Testis (tissue), 3 donors: Measurements from ENCODE around the gene HRK. TPM values are rescaled to one million over a fixed set of nuclear protein-coding genes. Genes with fewer than 3 reads are reported as not detected.

Source experiments
- DNase-seq: peaks from one replicate; pipeline ENCODE4 v3.0.0-alpha.2; 2019
- H3K27ac ChIP-seq, 2 donors: fragments of 200-600 bp; sonication (generic); one replicate each; pipeline ENCODE4 v1.5.1; 2019
- H3K27me3 ChIP-seq: fragments of 200-600 bp; sonication (generic); one replicate; pipeline ENCODE4 v1.5.1; 2019
- H3K36me3 ChIP-seq: fragments of 200-600 bp; sonication (generic); one replicate; pipeline ENCODE4 v1.5.1; 2017; ENCODE audit warnings: low read depth; ENCODE audit errors: missing control alignments
- H3K4me1 ChIP-seq: fragments of 200-600 bp; sonication (generic); one replicate; pipeline ENCODE4 v1.5.1; 2019
- H3K4me3 ChIP-seq, 2 donors: fragments of 200-600 bp; sonication (generic); one replicate each; pipeline ENCODE4 v1.5.1; 2017 to 2019
- H3K9me3 ChIP-seq: fragments of 200-600 bp; sonication (generic); one replicate; pipeline ENCODE4 v1.5.1; 2017
- CTCF ChIP-seq, 3 experiments: fragments of 450-650 bp in 2 of 3; fragments of 200-600 bp in 1 of 3; sonication (generic) in 1 of 3; IDR thresholded peaks; one replicate each; pipeline ENCODE4 v1.5.1; 2016 to 2019; ENCODE audit warnings: antibody characterized with exemption in 3 of 3, mild to moderate bottlenecking in 2 of 3, moderate library complexity in 1 of 3
- POLR2A ChIP-seq: fragments of 450-650 bp; IDR thresholded peaks from one replicate; pipeline ENCODE4 v1.6.1; 2017; ENCODE audit warnings: antibody characterized with exemption, mild to moderate bottlenecking, moderate library complexity
- WGBS, 2 donors: methylation state at CpG; one replicate each; pipeline ENCODE4 v1.1.5; 2018; 5-methylcytosine and 5-hydroxymethylcytosine counted together
- intact Hi-C: fragments of 100-400 bp; cut with DNase I; formaldehyde crosslinking; loops from one replicate; pipeline ENCODE4 v1.15.1; 2023; ENCODE audit warnings: low total_unique reads
- polyA plus RNA-seq: library from polyadenylated mRNA; stranded (reverse); fragments of 350-450 nt; fragmentation: Illumina TruSeq; extraction: RNeasy Lipid Tissue Mini Kit (QIAGEN cat#74804); gene quantifications from one replicate; pipeline ENCODE4 v1.2.3, GENCODE V29; 2014; ENCODE audit warnings: low read depth, low replicate concordance; ENCODE audit not compliant: insufficient read depth
- total RNA-seq, 2 donors: library from RNA; depleted of rRNA; stranded (reverse); fragments of >200 nt; gene quantifications; one replicate each; pipeline ENCODE4 v1.2.3, GENCODE V29; 2016

Gene HRK
- total and polyA plus RNA-seq, 3 donors from 2014 or later, result 0.57 to 2.5 (median 1.4) TPM

GRCh38 chr12:116887244-116887643 is 6.0 kb upstream of the HRK start:
- H3K4me3 ChIP-seq, result no peak overlapping the region
- H3K9me3 ChIP-seq, result no peaks in the 10 kb centered on the region
- no peaks in the 10 kb centered on the region for H3K4me1 ChIP-seq
- intact Hi-C loops, result loop anchor here (10.0 kb wide), 1 partner anchor 152 kb away; the partner anchor contains the start of genes RNFT2 and SPRING1
- no peaks in the 10 kb centered on the region for H3K27me3 ChIP-seq
- no peaks in the 10 kb centered on the region for H3K36me3 ChIP-seq
- DNase-seq, result no peak
- no peak for TF ChIP-seq CTCF (IDR thresholded peaks at IDR 0.05)
- TF ChIP-seq POLR2A, result no peak
- 93 to 96% methylated on average over 1 of the region's 1 CpG for WGBS, 2 donors
- H3K27ac ChIP-seq, result no peak overlapping the region

- no peaks in the 10 kb centered on the region for H3K27me3 ChIP-seq
- no peaks in the 10 kb centered on the region for H3K9me3 ChIP-seq
- no peak overlapping the region for H3K27ac ChIP-seq
- no peak overlapping the region for H3K4me3 ChIP-seq
- intact Hi-C loops, result loop anchor here (10.0 kb wide), 1 partner anchor 151 kb away; the partner anchor contains the start of genes RNFT2 and SPRING1
- H3K4me1 ChIP-seq, result peaks cover 7% of the 10 kb centered on the region
- TF ChIP-seq POLR2A, result no peak
- 86 to 91% methylated on average over 2 of the region's 2 CpGs for WGBS, 2 donors
- DNase-seq, result no peak
- H3K36me3 ChIP-seq, result no peaks in the 10 kb centered on the region
Observed at GRCh38 chr12:116885491-116885890, 4.2 kb upstream of the HRK start.

GRCh38 chr12:116884871-116885270 is 3.6 kb upstream of the HRK start:
- Histone ChIP-seq H3K4me1 (peaks cover 9% of the 10 kb centered on the region), H3K9me3 (no peaks in the 10 kb centered on the region), H3K27me3 (no peaks in the 10 kb centered on the region), H3K36me3 (no peaks in the 10 kb centered on the region), H3K27ac (no peak overlapping the region), H3K4me3 (no peak overlapping the region)
- intact Hi-C loops, result loop anchor here (10.0 kb wide), 1 partner anchor 150 kb away; the partner anchor contains the start of genes RNFT2 and SPRING1
- DNase-seq, result no peak
- TF ChIP-seq CTCF (IDR thresholded peaks at IDR 0.05) (no peak), POLR2A (no peak)
- 88 to 95% methylated on average over 3 of the region's 3 CpGs for WGBS, 2 donors

GRCh38 chr12:116882742-116883141 is 1.5 kb upstream of the HRK start:
- intact Hi-C loops, result loop anchor here (10.0 kb wide), 1 partner anchor 148 kb away; the partner anchor contains the start of genes RNFT2 and SPRING1
- Histone ChIP-seq H3K36me3 (no peaks in the 10 kb centered on the region), H3K27me3 (no peaks in the 10 kb centered on the region), H3K9me3 (no peaks in the 10 kb centered on the region), H3K4me1 (peaks cover 9% of the 10 kb centered on the region), H3K4me3 (no peak overlapping the region), H3K27ac (no peak overlapping the region)
- no peak for TF ChIP-seq POLR2A
- no peak for TF ChIP-seq CTCF (IDR thresholded peaks at IDR 0.05)
- 28 to 30% methylated on average over 6 of the region's 6 CpGs for WGBS, 2 donors
- DNase-seq, result no peak

- Histone ChIP-seq H3K4me1 (peaks cover 9% of the 10 kb centered on the region), H3K9me3 (no peaks in the 10 kb centered on the region), H3K4me3 (peak overlapping the region in 1 of 2 donors; percentile 45), H3K36me3 (no peaks in the 10 kb centered on the region), H3K27me3 (no peaks in the 10 kb centered on the region), H3K27ac (no peak overlapping the region)
- TF ChIP-seq CTCF (IDR thresholded peaks at IDR 0.05) (no peak), POLR2A (no peak)
- intact Hi-C loops, result loop anchor here (10.0 kb wide), 1 partner anchor 147 kb away; the partner anchor contains the start of genes RNFT2 and SPRING1
- DNase-seq, result no peak
- 2 to 4% methylated on average over 27 to 29 of the region's 29 CpGs for WGBS, 2 donors
Observed at GRCh38 chr12:116881877-116882507, 751 bp upstream of the HRK start.
